H54 (cell line): ENCODE measurements around the gene DNAH14.
"Not testable (repeated sequence)": the region's sequence is repeated elsewhere in the genome, so short reads cannot be mapped to it uniquely, and the experiment has no call there.

Experiments used
- DNase-seq: peaks from one replicate; pipeline ENCODE4 v3.0.0; 2011; ENCODE audit warnings: low spot score, mixed read lengths; ENCODE audit not compliant: insufficient read length
- FAIRE-seq: peaks from 3 replicates; lab custom pipeline; 2011; peaks lifted over from hg19 to GRCh38; lab: Jason Lieb, UNC
- POLR2A ChIP-seq: IDR thresholded peaks from 2 replicates; pipeline ENCODE4 v1.6.1; 2011; ENCODE audit warnings: low read depth, mild to moderate bottlenecking, low read length

The DNAH14 gene

GRCh38 chr1:225113265-225113664 is 183.8 kb downstream of the DNAH14 start:
- DNase-seq (no peak), FAIRE-seq (no peak)
- no peak for TF ChIP-seq POLR2A

- DNase-seq (no peak), FAIRE-seq (no peak)
- TF ChIP-seq POLR2A = no peak
These were observed 185.0 kb downstream of the DNAH14 start for GRCh38 chr1:225114354-225114990.

- no peak for FAIRE-seq
- DNase-seq = no peak
- TF ChIP-seq POLR2A = no peak
These were observed 189.8 kb downstream of the DNAH14 start for GRCh38 chr1:225119307-225119706.

GRCh38 chr1:225121095-225121494 is 191.6 kb downstream of the DNAH14 start:
- FAIRE-seq (no peak), DNase-seq (no peak)
- TF ChIP-seq POLR2A = no peak

DNA sequence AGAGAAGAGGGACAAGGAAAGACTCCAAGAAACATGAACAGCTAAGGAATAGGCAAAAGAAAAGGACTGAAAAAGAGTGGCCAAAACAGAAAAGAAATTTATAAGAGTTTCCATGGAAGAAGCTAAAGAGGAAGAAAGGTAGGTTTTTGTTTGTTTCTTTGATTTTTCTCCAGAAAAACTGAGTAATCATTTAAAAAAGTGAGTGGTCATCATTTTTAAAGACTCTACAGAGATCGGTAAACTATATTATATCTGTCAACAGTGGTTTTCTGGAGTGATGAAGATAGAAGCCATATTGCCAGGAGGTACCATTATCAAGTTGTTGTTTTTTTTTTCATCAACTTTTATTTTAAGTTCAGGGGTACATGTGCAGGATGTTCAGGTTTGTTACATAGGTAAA is 202.4 kb downstream of the DNAH14 start:
- FAIRE-seq (no peak), DNase-seq (no peak)
- TF ChIP-seq POLR2A = no peak

DNA sequence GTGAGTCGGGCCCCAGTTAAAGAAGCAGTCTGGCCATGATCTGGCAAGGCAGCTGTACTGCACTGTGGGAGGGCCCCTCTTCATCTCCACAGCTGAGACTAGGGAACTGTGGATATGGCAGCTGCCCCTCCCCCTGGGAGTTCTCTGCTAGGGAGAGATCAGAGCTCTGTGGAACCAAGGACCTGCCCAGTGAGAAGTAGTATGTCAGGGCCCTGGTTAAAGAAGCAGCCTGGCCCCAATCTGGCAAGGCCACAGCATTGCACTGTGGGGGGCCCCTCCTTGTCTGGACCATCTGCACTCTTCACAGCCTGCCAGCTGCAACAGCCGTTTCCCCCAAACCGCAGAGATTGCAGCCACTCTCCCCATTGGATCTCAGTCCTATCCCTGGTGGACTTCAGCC is 208.5 kb downstream of the DNAH14 start:
- TF ChIP-seq POLR2A = no peak
- DNase-seq = no peak
- FAIRE-seq = no peak

DNA sequence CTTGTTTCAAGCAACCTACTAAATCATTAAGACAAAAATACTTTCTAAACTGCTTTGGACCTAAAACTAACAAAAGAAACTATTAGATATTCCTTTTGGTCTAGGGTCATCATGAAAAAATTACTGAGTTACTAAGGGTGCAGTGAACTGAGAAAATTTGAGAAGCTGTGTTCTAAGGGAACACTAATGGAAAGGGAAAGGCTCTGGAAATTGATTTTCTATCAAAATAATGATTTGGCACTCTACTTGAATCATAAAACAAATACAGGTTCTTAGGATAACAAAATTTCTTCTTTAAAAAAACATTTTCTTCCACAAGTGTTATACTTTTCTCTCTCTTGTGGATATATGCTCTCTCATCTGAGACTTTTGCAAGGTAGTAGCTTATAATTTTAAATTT is 213.5 kb downstream of the DNAH14 start:
- no peak for DNase-seq
- TF ChIP-seq POLR2A = no peak
- FAIRE-seq = no peak

DNA sequence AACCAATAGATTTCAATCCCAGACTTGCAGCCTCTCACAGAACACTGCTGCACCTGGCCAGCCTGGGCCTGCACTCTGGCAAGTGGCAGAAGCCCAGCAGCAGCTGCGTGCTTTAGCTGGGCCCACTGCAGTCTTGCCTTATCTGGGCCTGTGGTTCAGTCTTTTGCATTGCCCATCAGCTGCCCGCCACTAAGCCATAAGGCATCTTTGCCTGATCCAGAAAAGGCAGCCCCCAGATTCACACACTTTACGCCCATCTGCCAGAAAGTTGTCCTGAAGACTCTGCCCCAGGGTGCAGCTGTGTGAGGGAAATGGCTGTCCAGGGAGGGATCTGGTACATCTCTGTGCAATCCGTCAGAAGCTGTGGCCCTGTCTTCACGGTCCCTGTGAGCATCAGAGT is 217.0 kb downstream of the DNAH14 start:
- FAIRE-seq (no peak), DNase-seq (no peak)
- no peak for TF ChIP-seq POLR2A

DNA sequence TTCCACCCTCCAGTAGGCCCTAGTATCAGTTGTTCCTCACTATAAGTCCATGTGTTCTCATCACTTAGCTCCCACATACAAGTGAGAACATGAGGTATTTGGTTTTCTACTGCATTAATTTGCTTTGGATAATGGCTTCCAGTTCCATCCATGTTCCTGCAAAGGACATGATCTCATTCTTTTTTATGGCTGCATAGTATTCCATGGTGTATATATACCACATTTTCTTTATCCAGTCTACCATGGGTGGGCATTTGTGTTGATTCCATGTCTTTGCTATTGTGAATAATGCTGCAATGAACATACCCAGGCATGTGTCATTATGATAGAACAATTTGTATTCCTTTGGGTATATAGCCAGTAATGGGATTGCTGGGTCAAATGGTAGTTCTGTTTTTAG is 218.3 kb downstream of the DNAH14 start:
- FAIRE-seq, DNase-seq: not testable (repeated sequence)

DNA sequence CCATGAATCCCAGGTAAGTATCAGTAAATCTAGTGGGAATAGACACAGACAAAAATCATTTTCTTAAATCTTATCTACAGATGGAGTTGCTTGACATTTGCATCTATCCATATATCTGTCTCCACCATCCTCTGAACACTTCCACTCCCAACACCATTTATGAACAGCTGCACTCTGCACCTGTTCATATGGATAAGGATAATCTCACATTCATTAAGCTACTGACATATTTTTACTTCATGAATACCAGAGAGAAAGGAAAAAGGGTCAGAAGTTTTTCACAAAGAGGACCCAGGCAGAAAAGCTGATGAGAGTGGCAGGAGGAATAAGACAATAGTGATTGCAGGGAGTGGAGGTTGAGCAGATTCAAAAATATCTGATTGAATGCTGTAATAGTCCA is 222.6 kb downstream of the DNAH14 start:
- no peak for FAIRE-seq
- TF ChIP-seq POLR2A = no peak
- DNase-seq = no peak

GRCh38 chr1:225155555-225155954 is 226.1 kb downstream of the DNAH14 start:
- no peak for TF ChIP-seq POLR2A
- FAIRE-seq = no peak
- no peak for DNase-seq

DNA sequence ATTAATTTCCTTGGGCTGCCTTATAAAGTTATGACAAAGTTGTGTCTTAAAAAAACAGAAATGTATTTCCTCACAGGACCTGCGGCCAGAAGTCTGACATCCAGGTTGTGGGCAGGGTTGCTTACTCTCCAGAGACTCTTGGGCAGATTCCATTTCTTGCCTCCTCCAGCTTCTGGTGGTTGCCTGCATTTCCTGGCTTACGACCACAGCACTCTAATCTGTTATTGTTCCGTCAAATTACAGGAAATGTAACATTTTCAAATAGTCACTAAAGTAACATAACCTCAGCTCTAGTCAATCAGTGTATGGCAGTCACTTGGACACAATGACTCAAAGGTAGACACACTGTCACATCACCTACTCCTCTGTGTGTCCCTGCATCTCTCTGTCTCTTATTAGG is 226.8 kb downstream of the DNAH14 start:
- DNase-seq = no peak
- no peak for FAIRE-seq
- TF ChIP-seq POLR2A = no peak

GRCh38 chr1:225158291-225158690 is 228.8 kb downstream of the DNAH14 start:
- FAIRE-seq (no peak), DNase-seq (no peak)
- TF ChIP-seq POLR2A = no peak

DNA sequence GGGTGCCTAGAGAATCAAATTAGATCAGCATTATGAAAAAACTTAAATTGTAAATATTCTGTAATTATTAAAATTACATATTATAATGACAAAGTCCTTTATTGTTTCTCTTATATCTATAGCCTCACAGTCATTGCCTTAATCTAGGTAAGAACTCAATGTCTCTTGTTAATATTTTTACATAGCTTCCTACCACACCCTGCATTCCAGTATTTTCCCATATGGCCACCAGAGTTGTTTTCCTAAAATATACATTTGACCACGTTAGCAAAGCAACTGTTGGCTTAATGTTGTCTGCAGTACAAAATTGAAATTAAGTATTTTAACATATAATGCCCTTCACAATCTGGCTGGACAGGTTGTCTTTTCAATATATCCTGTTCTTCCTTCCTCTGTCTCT is 230.3 kb downstream of the DNAH14 start:
- no peak for TF ChIP-seq POLR2A
- FAIRE-seq = no peak
- no peak for DNase-seq

GRCh38 chr1:225177409-225177808 is 247.9 kb downstream of the DNAH14 start:
- not testable (repeated sequence) for FAIRE-seq, DNase-seq

- no peak for TF ChIP-seq POLR2A
These were observed 250.2 kb downstream of the DNAH14 start for GRCh38 chr1:225179686-225180085.

GRCh38 chr1:225182716-225183115 is 253.2 kb downstream of the DNAH14 start:
- FAIRE-seq (no peak), DNase-seq (no peak)
- TF ChIP-seq POLR2A = no peak

More at GRCh38 chr1:225179686-225180085, 250.2 kb downstream of the DNAH14 start:
- DNase-seq = no peak
- FAIRE-seq = no peak
